IMR-90 (cell line): ENCODE results near the gene FOCAD.

ENCODE experiments used
- BHLHE40 ChIP-seq: fragments of 150-350 bp; IDR thresholded peaks from 2 replicates; pipeline ENCODE4 v1.6.1; 2016; ENCODE audit warnings: mild to moderate bottlenecking, low read depth, low read length
- CHD1 ChIP-seq: IDR thresholded peaks from 2 replicates; pipeline ENCODE4 v1.6.1; 2012; ENCODE audit warnings: low read depth, low read length, improper control_type of control experiment
- CTCF ChIP-seq: conservative IDR thresholded peaks from 2 replicates; pipeline ENCODE4 v1.5.1; 2012; ENCODE audit warnings: mild to moderate bottlenecking, low read depth, low read length, improper control_type of control experiment
- FOS ChIP-seq: fragments of 150-350 bp; IDR thresholded peaks from 2 replicates; pipeline ENCODE4 v1.6.1; 2016; ENCODE audit warnings: low read depth, low read length
- MAFK ChIP-seq: IDR thresholded peaks from 2 replicates; pipeline ENCODE4 v1.6.1; 2012; ENCODE audit warnings: low read depth, low read length, improper control_type of control experiment
- MXI1 ChIP-seq: IDR thresholded peaks from 2 replicates; pipeline ENCODE4 v1.6.1; 2012; ENCODE audit warnings: low read depth, mild to moderate bottlenecking, low read length, moderate library complexity, borderline replicate concordance
- NFE2L2 ChIP-seq: fragments of 150-350 bp; IDR thresholded peaks from 2 replicates; pipeline ENCODE4 v1.6.1; 2016; ENCODE audit warnings: low read depth, mild to moderate bottlenecking, low read length
- POLR2A ChIP-seq: IDR thresholded peaks from 2 replicates; pipeline ENCODE4 v1.6.1; 2012; ENCODE audit warnings: mild to moderate bottlenecking, low read depth, low read length
- TF ChIP-seq, protein P1 (sequence below): fragments of 150-350 bp; IDR thresholded peaks from 2 replicates; pipeline ENCODE4 v1.6.1; 2017; ENCODE audit warnings: mild to moderate bottlenecking, antibody characterized with exemption, low read length, low read depth

- no peak for TF ChIP-seq CTCF
- TF ChIP-seq MXI1 = no peak
- TF ChIP-seq, protein P1, sequence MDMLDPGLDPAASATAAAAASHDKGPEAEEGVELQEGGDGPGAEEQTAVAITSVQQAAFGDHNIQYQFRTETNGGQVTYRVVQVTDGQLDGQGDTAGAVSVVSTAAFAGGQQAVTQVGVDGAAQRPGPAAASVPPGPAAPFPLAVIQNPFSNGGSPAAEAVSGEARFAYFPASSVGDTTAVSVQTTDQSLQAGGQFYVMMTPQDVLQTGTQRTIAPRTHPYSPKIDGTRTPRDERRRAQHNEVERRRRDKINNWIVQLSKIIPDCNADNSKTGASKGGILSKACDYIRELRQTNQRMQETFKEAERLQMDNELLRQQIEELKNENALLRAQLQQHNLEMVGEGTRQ = no peak
- no peak for TF ChIP-seq CHD1
- TF ChIP-seq FOS = no peak
- no peak for TF ChIP-seq POLR2A
- TF ChIP-seq MAFK = no peak
- no peak for TF ChIP-seq BHLHE40
- no peak for TF ChIP-seq NFE2L2
Measured at GRCh38 chr9:21031091-21031807, 347.2 kb downstream of the FOCAD start, which contains the start of gene HACD4.
